H9 (cell line): ENCODE data around the gene OTUB2. TPM values are rescaled to one million over a fixed set of nuclear protein-coding genes. Genes with fewer than 3 reads are reported as not detected.

ENCODE experiments used
- DNase-seq: peaks from one replicate; pipeline ENCODE4 v3.0.0-alpha.2; 2017
- H2AFZ ChIP-seq: one replicate; pipeline ENCODE4 v1.6.1; 2013; ENCODE audit warnings: mild to moderate bottlenecking, low read length, control low read depth, moderate library complexity
- H2AK5ac ChIP-seq: 2 replicates; pipeline ENCODE4 v1.6.1; 2013; ENCODE audit warnings: low read length, control low read depth, mixed read lengths; ENCODE audit not compliant: insufficient read length
- H2BK120ac ChIP-seq: one replicate; pipeline ENCODE4 v1.6.1; 2013; ENCODE audit warnings: low read depth, mild to moderate bottlenecking, low read length, control low read depth, inconsistent platforms; ENCODE audit not compliant: poor library complexity, severe bottlenecking
- H2BK12ac ChIP-seq: 2 replicates; pipeline ENCODE4 v1.6.1; 2013; ENCODE audit warnings: low read length, control low read depth, mixed read lengths, low read depth; ENCODE audit not compliant: insufficient read length
- H2BK15ac ChIP-seq: 2 replicates; pipeline ENCODE4 v1.6.1; 2013; ENCODE audit warnings: low read depth, low read length, control low read depth
- H2BK20ac ChIP-seq: one replicate; pipeline ENCODE4 v1.6.1; 2013; ENCODE audit warnings: low read depth, mild to moderate bottlenecking, low read length, control low read depth, inconsistent platforms; ENCODE audit not compliant: poor library complexity, severe bottlenecking
- H2BK5ac ChIP-seq: 2 replicates; pipeline ENCODE4 v1.6.1; 2013; ENCODE audit warnings: low read length, control low read depth, mixed read lengths; ENCODE audit not compliant: insufficient read length
- H3K14ac ChIP-seq: 2 replicates; pipeline ENCODE4 v1.6.1; 2013; ENCODE audit warnings: low read length, control low read depth; ENCODE audit not compliant: insufficient read depth
- H3K18ac ChIP-seq: 2 replicates; pipeline ENCODE4 v1.6.1; 2013; ENCODE audit warnings: low read depth, mild to moderate bottlenecking, mixed read lengths, low read length, control low read depth; ENCODE audit not compliant: insufficient read length
- H3K23ac ChIP-seq: 2 replicates; pipeline ENCODE4 v1.6.1; 2013; ENCODE audit warnings: low read length, control low read depth, mixed read lengths, low read depth; ENCODE audit not compliant: insufficient read length
- H3K23me2 ChIP-seq: 2 replicates; pipeline ENCODE4 v1.6.1; 2013; ENCODE audit warnings: low read depth, mild to moderate bottlenecking, mixed read lengths, low read length, control low read depth; ENCODE audit not compliant: insufficient read length, poor library complexity, severe bottlenecking
- H3K27ac ChIP-seq: 2 replicates; pipeline ENCODE4 v1.5.1; 2013; ENCODE audit warnings: low read length, control low read depth, mixed read lengths, low read depth; ENCODE audit not compliant: insufficient read length
- H3K27me3 ChIP-seq: 2 replicates; pipeline ENCODE4 v1.6.1; 2013; ENCODE audit warnings: low read length, control low read depth, inconsistent platforms; ENCODE audit not compliant: insufficient read depth
- H3K4ac ChIP-seq: 2 replicates; pipeline ENCODE4 v1.6.1; 2013; ENCODE audit warnings: low read depth, mild to moderate bottlenecking, control low read depth, inconsistent platforms, low read length, moderate library complexity
- H3K4me1 ChIP-seq: 2 replicates; pipeline ENCODE4 v1.6.1; 2013; ENCODE audit warnings: low read length, control low read depth, inconsistent platforms; ENCODE audit not compliant: insufficient read depth
- H3K4me2 ChIP-seq: 2 replicates; pipeline ENCODE4 v1.6.1; 2013; ENCODE audit warnings: low read length, control low read depth, mixed read lengths; ENCODE audit not compliant: insufficient read length, insufficient read depth
- H3K56ac ChIP-seq: 2 replicates; pipeline ENCODE4 v1.6.1; 2013; ENCODE audit warnings: low read depth, mild to moderate bottlenecking, mixed read lengths, low read length, control low read depth; ENCODE audit not compliant: insufficient read length
- H3K79me1 ChIP-seq: 2 replicates; pipeline ENCODE4 v1.6.1; 2013; ENCODE audit warnings: low read depth, mild to moderate bottlenecking, moderate library complexity, low read length, control low read depth, inconsistent platforms; ENCODE audit not compliant: insufficient read depth, poor library complexity, severe bottlenecking
- H3K79me2 ChIP-seq: 2 replicates; pipeline ENCODE4 v1.6.1; 2013; ENCODE audit warnings: low read length, control low read depth, inconsistent platforms; ENCODE audit not compliant: insufficient read depth
- H3K9ac ChIP-seq: 2 replicates; pipeline ENCODE4 v1.6.1; 2013; ENCODE audit warnings: low read length, control low read depth, mixed read lengths; ENCODE audit not compliant: insufficient read length; ENCODE audit errors: extremely low read depth
- H3K9me3 ChIP-seq: one replicate; pipeline ENCODE4 v1.6.1; 2013; ENCODE audit warnings: low read depth, low read length, inconsistent platforms; ENCODE audit not compliant: control insufficient read depth
- H3T11ph ChIP-seq: one replicate; pipeline ENCODE4 v1.6.1; 2013; ENCODE audit warnings: mild to moderate bottlenecking, low read length, control low read depth, inconsistent platforms
- H4K20me1 ChIP-seq: one replicate; pipeline ENCODE4 v1.6.1; 2013; ENCODE audit not compliant: control insufficient read depth, insufficient read length, insufficient read depth
- H4K5ac ChIP-seq: 2 replicates; pipeline ENCODE4 v1.6.1; 2013; ENCODE audit warnings: low read depth, mild to moderate bottlenecking, mixed read lengths, low read length, control low read depth; ENCODE audit not compliant: insufficient read length
- H4K8ac ChIP-seq: replicated peaks from 2 replicates; pipeline ENCODE4 v1.6.1; 2013; ENCODE audit warnings: low read length, control low read depth, mixed read lengths, low read depth; ENCODE audit not compliant: insufficient read length
- H4K91ac ChIP-seq: 2 replicates; pipeline ENCODE4 v1.6.1; 2013; ENCODE audit warnings: low read depth, mild to moderate bottlenecking, moderate library complexity, mixed read lengths, low read length, control low read depth; ENCODE audit not compliant: insufficient read length
- H3K27ac Mint-ChIP-seq, 3 experiments: 2 replicates in 2 of 3; 3 replicates in 1 of 3; pipeline ENCODE4 v1.8.0; 2020 to 2021; ENCODE audit warnings: mixed read lengths in 3 of 3, mild to moderate bottlenecking in 1 of 3, moderate library complexity in 1 of 3
- H3K27me3 Mint-ChIP-seq: 2 replicates; pipeline ENCODE4 v1.8.0; 2021; ENCODE audit warnings: low read depth, mild to moderate bottlenecking, moderate library complexity, mixed read lengths
- H3K36me3 Mint-ChIP-seq, 3 experiments: 2 replicates in 2 of 3; 3 replicates in 1 of 3; pipeline ENCODE4 v1.8.0; 2020 to 2021; ENCODE audit warnings: low read depth in 3 of 3, mixed read lengths in 3 of 3; ENCODE audit not compliant: insufficient read depth in 1 of 3
- H3K4me1 Mint-ChIP-seq, 2 experiments: 2 replicates each; pipeline ENCODE4 v1.8.0; 2020; ENCODE audit warnings: mixed read lengths in 2 of 2
- H3K4me3 Mint-ChIP-seq, 2 experiments: 2 replicates in 1 of 2; 3 replicates in 1 of 2; pipeline ENCODE4 v1.8.0; 2020 to 2021; ENCODE audit warnings: mild to moderate bottlenecking in 2 of 2, mixed read lengths in 2 of 2, moderate library complexity in 1 of 2
- H3K9me3 Mint-ChIP-seq, 2 experiments: 2 replicates in 1 of 2; 3 replicates in 1 of 2; pipeline ENCODE4 v1.8.0; 2020; ENCODE audit warnings: mild to moderate bottlenecking in 2 of 2, mixed read lengths in 2 of 2, moderate library complexity in 1 of 2
- CTCF ChIP-seq: fragments of 200-600 bp; sonication (generic); conservative IDR thresholded peaks from 3 replicates; pipeline ENCODE4 v1.8.0; 2021; ENCODE audit warnings: antibody characterized with exemption, mild to moderate bottlenecking
- WGBS: extraction: QIAGEN DNeasy Blood & Tissue Kit; methylation state at CpG from one replicate; pipeline ENCODE4 v1.1.7; 2013; ENCODE audit warnings: missing lambda C conversion rate, low lambda C conversion rate, mixed read lengths; ENCODE audit not compliant: insufficient read length; ENCODE audit errors: extremely low coverage; 5-methylcytosine and 5-hydroxymethylcytosine counted together
- total RNA-seq: library from RNA; stranded (reverse); gene quantifications from 2 replicates; pipeline ENCODE4 v1.2.1, GENCODE V29; 2021

The OTUB2 gene
- total RNA-seq, 1 experiment from 2014 or later: 3.6 TPM

DNA sequence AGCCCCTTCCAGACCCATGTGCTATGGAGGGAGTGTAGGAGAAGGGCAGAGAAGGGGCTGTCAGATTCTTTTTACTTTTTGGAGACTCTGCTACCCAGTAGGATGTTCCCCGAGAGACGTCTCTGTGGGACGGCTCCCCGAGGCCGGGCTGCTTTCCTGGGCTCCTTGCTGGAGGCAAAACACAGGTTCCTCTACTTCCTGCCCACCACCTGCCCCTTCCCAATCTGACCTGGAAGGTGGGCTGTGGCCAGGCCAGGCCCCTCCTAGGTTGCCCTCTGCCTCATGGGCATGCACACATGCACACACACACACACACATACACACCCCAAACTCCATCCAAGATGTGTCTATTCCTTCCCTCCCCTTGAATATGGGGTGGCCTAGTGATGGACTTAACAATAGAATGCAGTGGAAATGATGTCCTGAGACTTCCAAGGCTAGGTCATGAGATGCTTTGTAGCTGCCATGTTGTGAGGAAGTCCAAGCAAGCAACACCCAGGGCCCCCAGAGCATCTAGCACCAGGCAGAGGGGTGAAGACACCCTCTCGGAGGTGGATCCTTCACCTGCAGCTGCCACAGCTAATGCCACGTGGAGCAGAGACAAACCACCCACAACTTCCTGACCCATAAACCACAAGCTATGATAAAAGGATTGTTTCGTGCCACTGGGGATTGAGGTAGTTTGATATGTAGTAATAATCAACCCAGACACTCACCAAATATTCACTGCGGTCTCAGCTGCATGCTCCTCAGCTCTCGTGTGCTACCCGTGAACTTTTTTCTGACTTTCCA, 48.2 kb upstream of the OTUB2 start:
- no peak overlapping the region for H2BK20ac ChIP-seq
- no CpG with 5 or more reads among the region's 11 CpGs for WGBS
- no peak overlapping the region for H3K4me2 ChIP-seq
- no peak overlapping the region for H3T11ph ChIP-seq
- no peak overlapping the region for H4K91ac ChIP-seq
- Mint-ChIP-seq H3K27me3 (peaks cover 2% of the 10 kb centered on the region; the same call in 1 of the 2 replicates), H3K4me3 (no peak overlapping the region), H3K9me3 (no peaks in the 10 kb centered on the region), H3K36me3 (no peaks in the 10 kb centered on the region), H3K4me1 (peaks cover 14 to 38% of the 10 kb centered on the region in 2 experiments), H3K27ac (peak overlapping the region in 1 of 3 experiments; percentile 77; a peak in 1 of 7 replicates)
- H3K18ac ChIP-seq: no peak overlapping the region
- H3K14ac ChIP-seq: no peak overlapping the region
- no peaks in the 10 kb centered on the region; the same call in 1 of the 2 replicates for H3K4me1 ChIP-seq
- H4K20me1 ChIP-seq: no peaks in the 10 kb centered on the region
- H3K9ac ChIP-seq: no peak overlapping the region
- no peaks in the 10 kb centered on the region for H3K27me3 ChIP-seq
- no peak overlapping the region for H3K4ac ChIP-seq
- no peak overlapping the region for H4K8ac ChIP-seq
- no peak overlapping the region for H2AK5ac ChIP-seq
- no peaks in the 10 kb centered on the region for H3K79me2 ChIP-seq
- no peaks in the 10 kb centered on the region for H3K23me2 ChIP-seq
- H2BK120ac ChIP-seq: no peak overlapping the region
- H2BK15ac ChIP-seq: no peak overlapping the region
- no peak for DNase-seq
- no peak overlapping the region for H2BK12ac ChIP-seq
- H3K27ac ChIP-seq: no peak overlapping the region
- H4K5ac ChIP-seq: no peak overlapping the region
- no peak for TF ChIP-seq CTCF
- H3K23ac ChIP-seq: no peak overlapping the region
- H3K79me1 ChIP-seq: no peaks in the 10 kb centered on the region
- no peaks in the 10 kb centered on the region for H3K9me3 ChIP-seq
- H3K56ac ChIP-seq: no peak overlapping the region
- no peak overlapping the region for H2BK5ac ChIP-seq
- H2AFZ ChIP-seq: no peak overlapping the region
